ENCODE data around the gene L3MBTL4.
"Not testable (repeated sequence)": the region's sequence is repeated elsewhere in the genome, so short reads cannot be mapped to it uniquely, and the experiment has no call there.

Gene L3MBTL4

DNA sequence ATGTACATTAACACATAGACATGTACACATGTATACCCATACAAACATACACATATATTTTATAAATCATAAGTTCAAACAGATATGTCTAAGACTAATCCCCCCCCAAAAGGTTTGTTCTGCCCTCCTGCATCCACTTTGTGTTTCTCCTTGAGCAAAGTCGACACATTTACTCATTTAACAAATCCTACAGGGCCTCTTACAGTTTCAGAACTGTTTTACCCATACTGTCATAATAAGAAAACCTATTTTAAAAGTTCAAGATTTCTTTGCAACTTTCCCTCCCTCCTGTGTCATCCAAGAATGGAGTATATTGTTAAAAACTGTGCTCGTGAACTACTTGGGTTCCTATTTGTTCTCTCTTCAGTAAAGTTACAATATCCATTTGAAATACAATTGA lies 166.7 kb downstream of the L3MBTL4 start:
- no peak for DNase-seq

DNA sequence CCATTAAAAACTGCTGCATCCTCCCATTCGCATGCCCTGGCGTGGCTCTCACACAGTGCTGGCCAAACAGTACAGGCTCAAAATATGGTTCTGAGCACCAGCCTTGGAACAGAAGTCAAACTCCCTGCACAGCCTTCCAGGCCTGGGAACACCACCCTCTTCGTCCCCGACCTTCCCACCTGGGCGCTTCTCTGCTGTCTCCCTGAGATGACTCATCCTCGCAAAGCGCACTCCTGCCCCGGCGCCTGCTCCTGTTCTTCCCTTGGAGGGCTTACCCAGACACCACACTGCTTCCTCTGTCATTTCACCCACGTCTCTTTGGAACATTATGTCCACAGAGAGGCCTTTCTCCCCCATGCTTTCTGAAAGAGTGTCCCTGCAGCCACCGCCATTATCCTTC lies 172.7 kb downstream of the L3MBTL4 start:
- no peak for DNase-seq

DNA sequence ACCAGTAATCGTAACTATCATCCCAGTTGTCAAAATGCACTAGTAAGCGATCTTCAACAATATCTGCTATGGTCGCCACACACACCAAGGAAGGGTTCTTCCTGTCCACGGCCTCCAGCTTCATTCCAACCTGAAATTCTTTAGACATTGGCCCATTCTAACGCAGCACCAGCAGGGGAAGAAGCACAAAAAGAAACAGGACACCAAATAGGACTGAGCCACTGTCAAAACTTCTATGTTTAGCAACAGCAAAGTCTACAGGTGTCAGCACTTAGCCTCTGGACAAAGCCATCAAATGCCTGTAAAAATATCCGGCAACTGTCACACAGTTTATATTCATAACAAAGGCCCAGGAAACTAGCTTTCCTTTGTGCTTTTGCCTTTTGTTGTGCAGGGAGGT lies 175.0 kb downstream of the L3MBTL4 start:
- DNase-seq: no peak

DNA sequence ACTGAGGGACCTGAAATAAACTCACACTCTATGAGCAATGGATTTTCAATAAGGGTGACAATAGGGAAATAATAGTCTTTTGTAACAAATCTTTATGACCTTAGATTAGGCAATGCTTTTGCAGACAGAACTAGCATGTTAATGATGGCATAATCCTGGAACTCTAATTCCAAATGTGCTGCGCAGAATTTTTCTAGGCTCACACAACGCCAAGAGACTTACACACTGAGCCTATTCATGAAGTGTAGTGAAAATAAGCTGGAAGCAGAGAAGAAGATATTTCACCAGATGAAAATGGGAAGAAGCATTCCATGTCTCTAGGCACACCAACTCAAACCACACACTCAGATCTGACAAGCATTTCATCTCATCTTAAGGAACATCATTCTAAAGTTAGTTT lies 178.5 kb downstream of the L3MBTL4 start:
- no peak for DNase-seq

DNA sequence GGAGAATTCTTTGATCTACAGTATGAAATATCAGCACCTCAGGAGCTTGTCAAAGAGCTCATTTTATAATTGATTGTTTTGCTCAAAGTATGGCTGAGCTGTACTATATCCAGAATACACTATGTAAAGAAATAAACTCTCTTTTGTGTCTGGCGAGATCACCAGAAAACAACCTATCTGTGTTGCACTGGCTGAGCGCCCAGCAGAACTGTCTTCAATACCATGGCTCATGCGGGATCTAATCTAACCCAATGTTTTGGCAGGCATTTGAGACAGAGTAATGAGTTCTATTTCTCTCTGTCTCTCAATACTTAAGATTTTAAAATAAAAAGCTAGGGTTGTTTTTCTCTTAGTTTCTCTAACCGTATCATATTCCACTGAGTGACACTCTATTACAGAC lies 192.4 kb downstream of the L3MBTL4 start:
- no peak for DNase-seq

DNA sequence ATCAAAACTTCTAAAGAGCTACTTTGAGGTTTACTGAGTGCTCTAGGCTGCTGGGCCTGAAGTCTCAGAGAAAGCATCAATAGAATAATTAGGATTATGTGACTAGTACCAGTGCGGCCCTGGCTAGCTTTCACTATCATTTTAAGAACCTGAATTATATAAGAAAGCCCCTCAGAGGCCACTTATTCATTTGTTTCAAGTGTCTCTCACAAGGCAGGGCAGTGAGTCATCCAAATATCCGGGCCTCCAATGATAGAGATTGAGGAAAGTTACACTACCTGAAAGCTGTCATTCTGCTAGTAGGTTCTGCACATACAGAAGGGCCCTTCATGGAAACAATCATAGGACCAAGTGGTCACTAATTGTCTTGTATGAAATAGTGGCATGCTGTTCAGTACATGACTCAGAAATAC lies 193.1 kb downstream of the L3MBTL4 start:
- DNase-seq: no peak

DNA sequence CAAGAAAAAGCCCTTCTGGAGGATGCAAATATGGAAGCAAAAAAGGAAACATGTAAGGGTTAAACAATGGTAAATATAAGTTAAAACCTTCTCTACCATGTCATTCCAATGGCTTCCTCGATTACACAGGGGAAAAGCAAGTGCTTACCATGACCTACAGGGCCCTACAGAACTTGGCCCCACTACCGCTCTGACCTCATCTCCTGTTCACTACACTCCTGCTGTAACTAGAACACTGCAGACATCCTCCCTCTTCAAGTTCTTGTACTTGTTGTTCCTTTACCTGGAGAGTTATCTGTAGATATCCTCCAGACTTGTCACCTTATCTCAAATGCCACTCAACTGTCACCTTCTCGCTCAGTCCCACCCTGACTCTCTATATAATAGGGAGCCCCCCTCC lies 194.6 kb downstream of the L3MBTL4 start:
- no peak for DNase-seq

DNA sequence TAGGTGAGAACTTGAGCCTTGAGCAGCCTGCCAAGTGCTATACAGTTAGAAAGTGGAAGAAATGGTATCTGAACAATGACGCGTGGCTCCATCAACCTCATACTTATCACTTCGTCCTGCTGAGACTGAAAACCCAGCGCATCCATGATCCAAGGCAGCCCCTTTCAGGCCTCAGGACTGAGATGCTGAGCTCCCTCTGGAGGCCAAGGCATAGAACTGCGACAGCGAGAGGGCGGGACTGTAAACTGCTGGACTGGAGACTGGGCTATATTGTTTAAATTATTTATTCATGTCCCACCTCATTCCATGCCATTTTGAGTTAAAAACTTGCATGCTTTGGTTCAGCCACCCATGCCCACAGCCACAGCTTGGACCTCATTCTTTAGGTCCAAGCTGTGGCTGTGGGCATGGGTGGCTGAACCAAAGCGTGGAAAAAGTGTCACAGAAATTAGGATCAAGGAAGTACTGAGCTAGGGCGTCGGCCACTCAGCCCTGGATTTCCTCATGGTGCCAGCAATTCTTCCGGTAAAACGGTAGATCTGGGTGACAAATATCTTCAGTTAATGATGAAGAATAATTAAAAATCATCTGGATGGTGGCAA lies 195.5 kb downstream of the L3MBTL4 start:
- DNase-seq: no peak

DNA sequence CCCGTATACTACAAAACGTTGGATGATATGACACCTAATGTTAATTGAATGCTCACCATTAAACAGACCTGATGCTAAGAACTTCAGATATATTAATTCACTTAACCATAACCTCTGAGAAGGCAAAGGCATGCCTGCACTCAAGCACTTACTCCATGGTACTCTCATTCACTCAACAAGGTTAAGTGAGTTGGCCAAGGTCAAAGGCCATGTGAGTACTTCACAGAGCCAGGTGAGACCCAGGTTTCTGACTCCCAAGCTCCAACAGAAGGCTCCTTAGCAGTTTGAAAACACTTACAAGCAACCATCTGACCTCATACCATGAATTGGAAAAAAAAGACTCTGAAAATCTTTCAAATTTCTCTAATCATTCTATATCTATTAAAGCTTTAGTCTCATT lies 198.8 kb downstream of the L3MBTL4 start:
- no peak for DNase-seq

DNA sequence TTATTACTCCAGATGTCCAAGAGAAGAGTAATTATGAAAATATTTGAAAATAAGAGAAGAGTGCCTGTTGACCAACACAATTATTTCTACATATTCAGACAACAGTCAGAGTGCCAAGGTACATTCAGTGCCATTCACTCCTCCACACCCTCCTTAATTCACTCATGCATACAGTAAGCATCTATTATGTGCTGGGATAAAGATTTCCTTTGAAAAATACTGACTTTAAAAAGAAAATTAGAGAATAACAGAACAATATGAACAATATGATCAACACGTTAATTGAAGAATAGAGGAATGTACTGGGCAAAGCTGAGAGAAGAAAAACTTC lies 203.6 kb downstream of the L3MBTL4 start:
- DNase-seq: no peak

DNA sequence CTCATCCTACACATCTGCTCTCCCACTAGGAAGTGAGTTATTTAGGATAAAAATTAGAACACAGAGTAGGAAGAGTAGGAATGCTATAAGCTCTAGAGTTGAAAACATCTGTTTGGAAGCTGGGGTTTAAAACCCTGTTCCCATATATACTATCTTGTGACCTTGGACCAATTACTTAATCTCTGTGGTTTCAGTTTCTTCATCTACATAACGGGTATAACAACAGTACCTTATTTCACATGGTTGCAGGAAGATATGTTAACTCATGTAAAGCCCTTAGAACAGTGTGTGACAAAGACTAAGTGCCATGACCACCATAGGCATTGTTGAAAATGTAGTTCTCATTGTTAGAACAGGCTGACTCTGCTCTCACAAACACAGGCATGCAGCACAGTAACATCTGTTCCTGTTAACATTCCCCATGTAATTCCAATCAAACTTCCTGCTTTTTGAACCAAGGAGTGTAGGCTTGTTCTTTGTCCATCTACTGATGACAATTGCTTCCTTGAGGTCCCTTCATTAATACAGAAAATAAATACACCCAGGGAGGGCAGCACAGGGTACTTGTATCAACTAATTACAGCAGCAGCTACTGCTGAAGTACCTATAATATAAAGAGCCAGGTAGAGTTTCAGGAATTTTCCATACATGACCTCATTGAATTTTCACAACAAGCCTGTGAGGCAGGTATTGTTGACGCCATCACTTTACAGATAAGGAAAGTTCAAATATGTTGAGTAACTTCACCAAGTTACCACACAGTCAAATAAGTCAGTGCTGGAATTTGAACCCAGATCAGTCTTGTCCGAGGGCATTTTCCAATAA lies 204.2 kb downstream of the L3MBTL4 start:
- no peak for DNase-seq

DNA sequence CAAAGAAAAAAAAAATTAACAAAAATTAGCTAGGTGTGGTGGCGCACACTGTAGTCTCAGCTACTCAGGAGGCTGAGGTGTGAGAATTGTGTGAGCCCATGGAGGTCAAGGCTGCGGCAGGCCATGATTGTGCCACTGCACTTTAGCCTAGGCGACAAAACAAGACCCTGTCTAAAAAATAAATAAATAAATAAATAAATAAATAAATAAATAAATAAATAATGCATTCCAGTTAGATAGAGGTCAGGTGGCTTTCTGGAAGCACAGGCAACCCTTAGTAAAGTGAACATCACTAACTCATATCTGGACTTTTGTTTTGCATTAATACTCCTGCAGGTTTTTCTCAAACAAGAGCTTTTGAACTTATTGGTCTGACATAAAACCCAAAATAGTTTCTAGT lies 206.8 kb downstream of the L3MBTL4 start:
- DNase-seq: no peak

DNA sequence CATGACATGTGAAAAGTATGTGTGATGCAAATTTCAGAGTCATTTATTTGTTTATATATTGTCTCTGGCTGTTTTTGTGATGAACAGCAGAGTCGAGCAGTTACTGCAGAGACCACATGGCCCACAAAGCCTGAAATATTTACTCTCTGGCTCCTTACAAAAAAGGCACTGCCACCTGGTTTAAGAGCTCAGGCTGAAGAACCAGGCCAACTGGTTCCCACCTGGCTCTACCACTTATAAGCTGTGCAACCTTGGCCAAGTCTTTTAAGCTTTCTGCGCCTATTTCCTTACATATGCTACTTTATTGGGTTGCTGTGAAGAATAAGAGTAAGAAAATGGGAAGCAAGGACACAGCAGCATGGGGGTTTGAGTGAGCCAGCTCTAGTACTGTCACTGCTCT lies 207.6 kb downstream of the L3MBTL4 start:
- no peak for DNase-seq

DNA sequence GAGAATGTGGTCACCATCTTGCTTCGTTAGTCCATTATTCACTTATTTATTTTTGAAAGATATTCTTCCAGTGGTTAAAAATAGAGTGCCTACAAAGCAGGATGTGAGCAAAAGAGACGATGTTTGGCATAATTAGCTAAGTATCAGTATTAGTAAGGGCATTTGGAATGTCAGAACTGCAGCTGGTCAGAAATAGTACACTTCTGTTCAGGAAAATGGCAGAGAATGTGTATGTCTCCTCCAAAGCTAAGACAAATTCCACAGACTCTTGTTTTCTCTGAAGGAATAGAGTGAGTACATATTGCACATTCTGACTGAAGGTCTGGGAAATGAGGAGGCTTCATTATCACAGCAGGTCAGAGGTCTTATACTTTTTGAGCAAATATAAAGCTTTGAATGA lies 209.0 kb downstream of the L3MBTL4 start:
- DNase-seq: no peak

DNA sequence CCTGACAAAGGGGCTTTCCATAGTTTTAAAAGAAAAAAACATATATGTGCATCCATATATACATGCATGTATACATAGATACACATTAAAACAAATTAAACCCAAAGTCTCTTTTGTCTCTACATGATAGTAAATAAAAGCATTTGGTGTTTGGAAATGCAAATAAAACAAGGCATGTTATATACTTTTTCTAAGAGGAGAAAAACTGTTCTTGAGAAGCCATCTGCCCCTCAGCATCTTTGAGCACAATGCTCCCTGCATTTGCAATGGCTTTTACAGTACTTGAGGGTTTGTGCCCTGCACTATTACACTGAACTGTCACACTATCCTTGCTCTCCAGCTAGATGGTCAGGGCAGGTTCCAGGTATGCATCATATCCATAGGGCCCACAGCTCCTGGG lies 210.2 kb downstream of the L3MBTL4 start:
- no peak for DNase-seq

DNA sequence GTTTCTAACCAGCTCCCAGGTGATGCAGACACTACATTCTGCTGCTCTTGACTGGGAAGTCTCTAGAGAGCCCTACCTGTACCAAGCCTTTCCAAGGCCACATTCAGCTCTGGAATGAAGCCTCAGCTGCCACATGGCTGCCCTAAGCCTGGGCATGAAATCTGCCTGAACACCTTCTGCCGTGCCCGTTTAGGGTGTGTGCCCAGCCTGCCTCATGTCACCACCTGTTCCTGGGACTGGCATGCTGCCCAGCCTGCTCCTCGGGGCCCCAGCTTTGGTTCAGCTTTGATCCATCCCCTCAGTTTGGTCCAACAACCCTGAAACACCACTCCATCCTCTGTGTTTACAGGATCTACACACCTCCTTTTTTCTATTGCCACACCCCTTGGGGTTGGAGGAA lies 210.9 kb downstream of the L3MBTL4 start:
- DNase-seq: no peak

DNA sequence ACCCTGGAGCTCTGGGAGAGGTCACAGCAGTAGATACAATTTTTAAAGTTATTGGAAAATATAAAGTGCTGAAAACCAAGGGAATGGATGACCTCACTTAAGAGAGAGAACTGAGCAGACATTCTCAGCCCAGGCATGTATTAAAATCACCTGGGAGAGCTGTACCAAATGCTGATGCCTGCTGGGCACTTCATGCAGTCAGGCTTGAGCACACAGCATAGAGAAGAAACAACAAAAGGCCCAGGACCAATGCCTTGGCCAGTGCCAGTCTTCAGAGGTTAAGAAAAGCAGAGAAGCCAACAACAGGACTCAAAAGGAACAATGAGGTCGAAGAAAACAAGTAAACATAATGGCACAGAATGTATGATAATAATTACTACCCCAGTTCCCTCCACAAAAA lies 211.8 kb downstream of the L3MBTL4 start:
- DNase-seq: no peak

DNA sequence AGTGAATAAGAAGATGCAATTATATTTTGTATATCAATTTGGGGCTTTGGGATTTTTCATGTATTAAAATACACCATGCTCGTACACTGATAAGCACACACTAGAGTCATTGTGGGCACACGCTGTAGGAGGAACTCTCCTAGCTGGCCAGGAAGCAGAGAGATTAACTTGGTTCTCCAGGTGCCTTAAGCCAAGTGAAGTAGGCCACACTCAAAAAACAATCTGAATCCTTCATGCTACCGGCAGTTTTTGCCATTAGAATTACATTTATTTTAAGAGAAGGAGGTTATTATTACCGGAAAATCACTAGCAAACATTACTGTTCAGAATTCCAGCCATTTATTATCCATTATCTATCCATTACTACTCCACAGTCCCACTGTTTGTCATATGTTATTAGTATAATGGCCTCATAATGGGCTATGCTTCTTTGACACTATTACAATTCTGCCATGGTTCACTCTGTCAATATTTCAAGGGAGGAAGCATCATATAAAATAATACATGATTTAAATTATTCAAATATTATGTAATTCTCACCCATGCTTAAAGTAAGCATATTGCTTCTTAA lies 214.4 kb downstream of the L3MBTL4 start:
- no peak for DNase-seq

DNA sequence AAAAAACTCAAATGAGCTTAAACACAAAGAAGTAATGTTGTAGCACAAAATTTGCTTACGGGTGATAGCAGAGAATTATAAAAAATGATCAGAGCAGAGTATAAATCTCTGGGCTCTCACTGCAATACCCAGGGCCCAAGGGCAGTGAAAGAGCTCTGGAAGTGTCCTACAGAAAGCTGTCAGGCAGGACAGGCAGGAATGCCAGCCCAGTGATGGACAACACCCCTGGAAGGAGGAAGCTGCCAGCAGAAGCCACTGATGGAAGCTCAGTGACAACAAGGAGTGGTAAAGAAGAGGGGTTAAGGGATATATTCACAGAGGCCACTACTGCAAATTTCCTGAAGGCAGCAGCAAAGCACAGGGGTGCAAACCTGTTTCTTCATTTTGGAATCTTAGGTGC lies 214.9 kb downstream of the L3MBTL4 start:
- DNase-seq: no peak

DNA sequence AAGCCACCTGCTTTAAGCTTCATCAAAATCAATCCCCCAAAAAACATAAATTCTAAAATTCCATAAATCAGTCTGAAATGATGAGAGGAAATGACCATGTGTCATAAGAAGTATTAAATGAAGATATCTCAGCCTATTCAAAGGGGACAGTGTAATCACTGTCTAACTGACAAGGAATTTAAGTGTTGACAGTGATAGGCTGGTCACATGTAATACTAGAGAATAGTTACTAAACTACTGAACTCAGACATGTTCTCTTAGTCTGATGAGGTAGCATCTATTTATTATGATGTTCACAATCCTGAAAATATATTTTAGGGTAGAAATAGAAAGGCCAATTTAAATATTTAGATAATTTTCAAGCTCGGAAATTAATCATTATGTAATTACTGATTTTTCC lies 216.1 kb downstream of the L3MBTL4 start:
- no peak for DNase-seq

DNA sequence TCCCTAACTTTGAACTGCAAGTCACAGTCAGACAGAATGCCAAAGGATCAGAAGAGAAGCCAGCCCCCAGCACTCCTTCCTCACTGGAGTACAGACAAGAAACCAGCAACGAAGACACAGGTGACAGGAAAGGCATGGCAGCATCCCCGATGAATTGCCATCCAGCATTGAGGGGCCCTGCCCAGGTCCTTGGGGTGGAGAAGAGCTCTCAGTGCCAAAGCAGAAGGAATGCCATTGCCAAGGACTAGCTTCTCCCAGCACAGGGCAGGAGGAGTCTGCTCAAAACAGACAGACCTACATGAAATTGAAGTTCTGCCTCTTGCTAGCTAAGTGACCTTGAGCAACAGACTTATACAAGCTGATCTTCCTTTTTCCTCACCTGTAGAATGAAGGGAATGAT lies 220.1 kb downstream of the L3MBTL4 start:
- DNase-seq: no peak

DNA sequence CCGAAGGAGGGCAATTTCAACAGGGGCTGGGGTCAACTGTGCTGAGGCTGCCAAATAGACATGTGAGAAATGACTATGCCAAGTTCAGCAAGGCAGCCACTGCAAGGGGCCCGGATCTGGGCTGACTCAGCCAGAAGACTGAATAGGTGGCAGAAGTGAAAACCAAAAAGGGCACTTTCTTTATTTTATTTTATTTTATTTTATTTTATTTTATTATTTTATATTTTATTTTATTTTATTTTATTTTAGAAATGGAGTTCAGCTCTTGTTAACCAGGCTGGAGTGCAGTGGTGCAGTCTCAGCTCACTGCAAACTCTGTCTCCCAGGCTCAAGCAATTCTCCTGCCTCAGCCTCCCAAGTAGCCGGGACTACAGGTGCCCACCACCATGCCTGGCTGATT lies 228.9 kb downstream of the L3MBTL4 start:
- DNase-seq: not testable (repeated sequence)

DNA sequence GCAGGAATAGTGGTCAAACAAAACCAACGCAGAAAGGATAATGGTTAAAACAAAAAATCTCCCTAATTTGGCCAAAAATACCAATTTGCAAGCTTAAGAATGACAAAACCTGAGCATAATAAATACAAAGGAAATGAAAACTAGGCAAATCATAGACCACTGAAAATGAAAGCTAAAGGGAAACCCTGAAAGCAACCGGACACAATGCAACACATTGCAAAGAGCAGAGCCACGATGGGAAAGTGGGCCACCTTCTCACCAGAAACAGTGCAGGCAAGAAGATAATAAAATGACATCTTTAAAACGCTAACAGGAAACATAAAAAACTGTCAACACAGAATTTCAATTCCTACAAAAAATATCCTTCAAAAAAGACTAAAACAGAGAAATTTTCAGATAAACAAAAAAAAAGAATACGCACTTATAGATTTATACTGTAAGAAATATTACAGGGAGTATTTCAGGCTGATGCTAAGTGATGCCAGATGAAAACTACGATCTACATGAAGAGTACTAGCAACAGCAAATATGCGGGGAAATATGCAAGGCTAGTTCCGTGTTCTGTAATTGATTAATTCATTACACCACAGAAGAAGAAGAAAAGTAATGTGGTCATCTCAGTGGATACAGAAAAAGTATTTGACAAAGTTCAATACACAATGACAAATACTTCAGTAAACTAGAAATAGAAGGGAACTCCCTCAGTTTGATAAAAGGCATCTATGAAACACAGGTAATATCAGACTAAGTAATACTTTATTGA lies 239.5 kb downstream of the L3MBTL4 start:
- no peak for DNase-seq

DNA sequence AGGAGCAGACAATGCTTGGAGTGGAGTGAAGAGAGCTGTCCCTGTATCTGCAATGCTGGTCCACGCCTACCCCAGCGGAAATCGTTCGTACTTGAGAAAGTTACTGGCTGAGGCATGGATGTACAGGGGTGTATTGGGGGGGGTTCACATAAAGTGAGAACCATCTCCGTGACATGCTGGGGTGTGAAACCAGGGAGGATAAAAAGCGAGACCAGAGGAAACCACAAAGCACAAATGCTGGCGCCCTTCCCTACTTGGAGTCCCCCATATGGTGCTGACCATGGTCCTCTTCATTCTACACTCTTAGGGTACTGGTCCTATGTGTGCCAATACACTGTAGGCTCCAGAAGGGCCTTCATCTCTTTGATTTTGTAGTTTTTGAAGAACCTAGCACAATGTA lies 244.1 kb downstream of the L3MBTL4 start:
- no peak for DNase-seq
